GM10248 (cell line): ENCODE measurements around the gene SFI1.
"Not testable (repeated sequence)": the region's sequence is repeated elsewhere in the genome, so short reads cannot be mapped to it uniquely, and the experiment has no call there.

ENCODE experiments used
- CTCF ChIA-PET: fragments of 300-600 bp; sonication (Branson Sonifier 250); formaldehyde crosslinking; extraction: SDS; loops from one replicate; lab custom pipeline; 2021; ENCODE audit warnings: antibody characterized with exemption; lab: Yijun Ruan, JAX
- POLR2A ChIA-PET: fragments of 350-650 bp; sonication (Branson Sonifier 250); formaldehyde crosslinking; extraction: SDS; loops from one replicate; lab custom pipeline; 2020; ENCODE audit warnings: antibody characterized with exemption; lab: Yijun Ruan, JAX
- DNase-seq: peaks from one replicate; pipeline ENCODE4 v3.0.0; 2012; ENCODE audit errors: extremely low spot score
- TF ChIP-seq, protein P1 (sequence below): IDR thresholded peaks from 2 replicates; pipeline ENCODE4 v1.5.1; 2012; ENCODE audit warnings: mild to moderate bottlenecking, low read depth; ENCODE audit errors: extremely low read depth, missing control alignments, control extremely low read depth

SFI1 gene

DNA sequence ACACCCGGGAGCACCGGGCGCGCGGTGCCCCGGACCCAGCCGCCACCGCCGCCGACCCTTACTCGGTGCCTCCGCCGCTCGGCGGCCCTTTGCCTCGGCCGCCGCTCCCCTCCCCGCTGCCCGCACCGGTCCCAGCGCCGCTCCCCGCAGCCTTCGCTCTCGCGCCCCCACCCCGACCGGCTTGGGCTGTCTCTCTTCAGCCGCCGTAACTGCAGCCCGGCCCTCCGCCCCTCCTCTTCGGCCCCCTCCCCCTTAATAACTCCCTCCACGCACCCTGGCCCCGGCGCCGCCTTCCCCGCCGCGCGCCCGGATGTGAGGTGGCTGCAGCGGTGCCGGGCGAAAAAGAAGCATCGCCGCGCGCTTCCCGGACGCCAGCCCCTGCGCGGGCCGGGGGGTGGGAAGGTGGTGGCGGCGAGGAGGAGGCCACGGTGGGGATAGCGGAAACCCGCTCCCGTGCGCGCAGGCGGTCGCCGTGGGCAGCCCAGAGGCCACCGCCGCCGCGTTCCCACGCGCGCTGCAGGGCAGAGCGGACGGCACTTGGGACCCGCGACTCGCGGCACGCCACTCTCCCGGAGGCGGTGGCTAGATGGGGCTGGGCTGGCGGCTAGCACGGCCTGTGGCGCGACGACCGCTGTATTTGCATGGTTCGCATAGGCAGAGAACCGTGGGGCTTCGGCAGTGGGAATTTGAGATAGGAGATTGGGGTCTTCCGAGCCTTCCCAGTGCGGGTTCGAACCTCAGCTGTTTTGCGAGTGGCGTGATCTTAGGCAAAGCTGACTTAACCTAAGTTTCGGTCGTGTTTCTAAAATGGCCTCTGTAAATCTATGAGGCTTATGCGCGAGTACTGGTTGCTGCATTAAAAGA is 6.5 kb upstream of the SFI1 start, which contains the start of gene EIF4ENIF1:
EIF4ENIF1 (minus strand) TSS at position 211 of the 864 bp plus-strand sequence. CDS start 1,124 bp downstream, outside the sequence.
- TF ChIP-seq, protein P1, sequence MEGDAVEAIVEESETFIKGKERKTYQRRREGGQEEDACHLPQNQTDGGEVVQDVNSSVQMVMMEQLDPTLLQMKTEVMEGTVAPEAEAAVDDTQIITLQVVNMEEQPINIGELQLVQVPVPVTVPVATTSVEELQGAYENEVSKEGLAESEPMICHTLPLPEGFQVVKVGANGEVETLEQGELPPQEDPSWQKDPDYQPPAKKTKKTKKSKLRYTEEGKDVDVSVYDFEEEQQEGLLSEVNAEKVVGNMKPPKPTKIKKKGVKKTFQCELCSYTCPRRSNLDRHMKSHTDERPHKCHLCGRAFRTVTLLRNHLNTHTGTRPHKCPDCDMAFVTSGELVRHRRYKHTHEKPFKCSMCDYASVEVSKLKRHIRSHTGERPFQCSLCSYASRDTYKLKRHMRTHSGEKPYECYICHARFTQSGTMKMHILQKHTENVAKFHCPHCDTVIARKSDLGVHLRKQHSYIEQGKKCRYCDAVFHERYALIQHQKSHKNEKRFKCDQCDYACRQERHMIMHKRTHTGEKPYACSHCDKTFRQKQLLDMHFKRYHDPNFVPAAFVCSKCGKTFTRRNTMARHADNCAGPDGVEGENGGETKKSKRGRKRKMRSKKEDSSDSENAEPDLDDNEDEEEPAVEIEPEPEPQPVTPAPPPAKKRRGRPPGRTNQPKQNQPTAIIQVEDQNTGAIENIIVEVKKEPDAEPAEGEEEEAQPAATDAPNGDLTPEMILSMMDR, result no peak
- ChIA-PET POLR2A (interaction anchor here (1.3 kb wide), 1 partner anchor 13 kb away, joined by 4 read pairs; no protein-coding TSS in a partner anchor), CTCF (interaction anchor here (1.0 to 1.3 kb wide), 2 partner anchors 42 to 72 kb away, joined by 3 read pairs; no protein-coding TSS in a partner anchor)
- peak; percentile 90 for DNase-seq

DNA sequence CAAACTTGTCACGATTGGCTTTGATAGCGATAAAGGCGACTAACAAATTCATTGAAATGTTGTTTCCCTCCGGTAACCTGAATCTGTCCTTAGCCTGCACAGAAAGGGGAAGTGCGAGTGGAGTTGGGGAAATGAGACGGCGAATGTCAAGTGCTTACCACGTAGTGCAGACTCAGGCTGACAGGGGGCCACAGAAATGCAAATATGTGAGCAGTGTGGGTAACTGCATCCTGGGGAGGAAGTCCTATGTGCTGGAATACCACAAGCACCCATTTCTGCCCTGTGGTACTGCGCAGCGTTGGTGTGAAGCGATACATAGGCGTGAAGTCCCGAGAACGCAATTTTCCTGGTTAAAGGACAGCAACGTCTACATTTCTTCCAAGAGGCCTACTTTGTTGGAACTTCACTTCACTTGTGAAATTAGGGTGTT is 5.8 kb upstream of the SFI1 start:
- ChIA-PET POLR2A (no interaction called here), CTCF (interaction anchor here (1.0 to 1.4 kb wide), 4 partner anchors 39 to 90 kb away, joined by 3 to 4 read pairs (median 3); no protein-coding TSS in a partner anchor)
- TF ChIP-seq, protein P1, result no peak
- DNase-seq, result peak; percentile 79

DNA sequence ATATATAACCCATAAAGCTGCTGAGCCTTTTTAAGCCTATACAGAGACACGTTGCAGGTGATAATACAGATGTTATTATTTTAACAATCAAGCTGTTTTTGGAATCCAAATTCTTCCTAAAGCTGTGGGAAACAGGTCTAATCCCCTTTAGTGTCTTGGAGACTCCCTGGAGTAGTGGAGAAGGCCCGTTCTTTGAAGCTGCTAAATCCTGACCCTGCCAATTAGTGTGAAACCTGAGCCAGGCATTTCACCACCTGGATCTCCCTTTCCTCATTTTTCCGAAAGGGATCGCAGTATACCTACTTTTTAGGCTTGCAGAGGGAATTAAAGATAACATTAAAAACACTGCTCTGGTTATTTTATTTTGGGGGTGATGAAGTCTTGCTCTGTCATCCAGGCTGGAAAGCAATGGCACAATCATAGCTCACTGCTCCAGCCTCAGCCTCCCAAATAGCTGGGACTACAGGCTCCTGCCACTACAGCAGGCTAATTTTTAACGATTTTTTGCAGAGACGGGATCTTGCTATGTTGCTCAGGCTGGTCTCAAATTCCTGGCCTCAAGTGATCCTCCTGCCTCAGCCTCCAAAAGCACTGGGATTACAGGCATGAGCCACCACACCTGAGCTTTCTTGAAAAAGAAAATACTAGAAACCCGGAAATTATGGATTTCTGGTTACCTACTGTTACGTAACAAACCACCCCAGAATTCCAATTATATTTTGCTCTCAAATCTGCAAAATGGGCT is 4.9 kb upstream of the SFI1 start:
- TF ChIP-seq, protein P1, result no peak
- ChIA-PET POLR2A (no interaction called here), CTCF (interaction anchor here (1.0 to 1.4 kb wide), 4 partner anchors 40 to 90 kb away, joined by 3 to 4 read pairs (median 3); no protein-coding TSS in a partner anchor)
- DNase-seq, result no peak

DNA sequence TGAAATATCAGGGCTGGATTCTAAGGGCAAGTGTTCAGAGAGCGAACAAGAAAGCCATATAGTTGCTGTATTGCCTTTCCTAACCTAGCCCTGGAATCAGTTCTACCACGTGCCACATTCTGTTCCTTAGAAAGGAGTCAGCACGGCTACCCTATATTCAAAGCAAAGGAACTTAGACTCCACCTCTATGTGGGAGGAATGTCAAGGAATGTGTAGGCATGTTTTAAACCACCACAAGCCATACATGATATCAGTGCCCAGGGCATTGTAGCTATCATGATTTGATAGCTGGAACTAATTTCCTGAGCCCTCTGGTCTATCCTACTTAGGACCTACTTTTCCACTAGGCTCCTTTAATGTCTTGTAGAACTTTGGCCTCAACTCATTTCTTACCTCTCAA is 4.2 kb upstream of the SFI1 start:
- TF ChIP-seq, protein P1, result no peak
- POLR2A ChIA-PET, result no interaction called here
- DNase-seq, result no peak
- CTCF ChIA-PET, result interaction anchor here (0.9 to 1.1 kb wide), 3 partner anchors 14 to 142 kb away, joined by 3 to 4 read pairs (median 3); no protein-coding TSS in a partner anchor

DNA sequence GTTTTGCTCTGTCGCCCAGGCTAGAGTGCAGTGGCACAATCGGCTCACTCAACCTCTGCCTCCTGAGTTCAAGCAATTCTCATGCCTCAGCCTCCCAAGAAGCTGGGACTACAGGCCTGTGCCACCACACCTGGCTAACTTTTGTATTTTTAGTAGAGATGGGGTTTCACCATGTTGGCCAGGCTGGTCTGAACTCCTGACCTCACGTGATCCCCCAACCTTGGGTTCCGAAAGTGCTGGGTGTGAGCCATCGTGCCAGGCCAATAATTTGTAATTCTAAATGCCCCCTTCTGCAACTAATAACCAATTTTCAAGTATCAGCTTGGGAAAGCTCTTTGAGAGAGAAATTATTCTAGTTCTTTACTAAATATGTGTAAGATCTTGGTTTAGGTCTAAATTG is 3.0 kb upstream of the SFI1 start:
- ChIA-PET CTCF (interaction anchor here (1.1 to 1.5 kb wide), 2 partner anchors 9 to 15 kb away, joined by 3 to 4 read pairs; no protein-coding TSS in a partner anchor), POLR2A (interaction anchor here (0.6 kb wide), 1 partner anchor 14 kb away, joined by 3 read pairs; no protein-coding TSS in a partner anchor)

DNA sequence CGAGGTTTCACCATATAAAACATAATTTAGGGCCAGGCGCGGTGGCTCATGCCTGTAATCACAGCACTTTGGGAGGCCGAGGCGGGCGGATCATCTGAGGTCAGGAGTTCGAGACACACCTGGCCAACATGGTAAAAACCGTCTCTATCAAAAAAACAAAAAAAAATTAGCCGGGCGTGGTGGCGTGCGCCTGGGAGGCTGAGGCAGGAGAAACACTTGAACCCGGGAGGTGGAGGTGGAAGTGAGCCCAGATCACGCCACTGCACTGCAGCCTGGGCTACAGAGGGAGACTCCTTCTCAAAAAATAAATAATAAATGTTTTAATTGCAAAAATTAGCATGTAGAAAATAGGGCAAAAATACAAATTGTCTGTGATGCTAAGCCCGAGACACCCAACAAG is 993 bp upstream of the SFI1 start:
- CTCF ChIA-PET, result interaction anchor here (1.0 kb wide), 2 partner anchors 9 to 15 kb away, joined by 3 to 4 read pairs; no protein-coding TSS in a partner anchor
- POLR2A ChIA-PET, result no interaction called here
- TF ChIP-seq, protein P1, result no peak
- no peak for DNase-seq

More for the DNA sequence above, 3.0 kb upstream of the SFI1 start:
- not testable (repeated sequence) for DNase-seq
